Peyer's patch (tissue), 4 donors: ENCODE data around the gene TRIM43. TPM values are rescaled to one million over a fixed set of nuclear protein-coding genes. Genes with fewer than 3 reads are reported as not detected.
"Not testable (repeated sequence)": the region's sequence is repeated elsewhere in the genome, so short reads cannot be mapped to it uniquely, and the experiment has no call there.

Experiments
- DNase-seq, 3 donors: peaks; one replicate each; pipeline ENCODE4 v3.0.0-alpha.2; 2017 to 2019
- H3K27ac ChIP-seq, 4 donors: fragments of 200-600 bp; sonication (generic); one replicate each; pipeline ENCODE4 v1.5.1; 2016 to 2019
- H3K27me3 ChIP-seq, 2 donors: fragments of 200-600 bp; sonication (generic); one replicate each; pipeline ENCODE4 v1.5.1; 2019
- H3K36me3 ChIP-seq, 3 donors: fragments of 200-600 bp; sonication (generic); one replicate each; pipeline ENCODE4 v1.5.1; 2016 to 2019
- H3K4me1 ChIP-seq, 4 donors: fragments of 200-600 bp; sonication (generic); one replicate each; pipeline ENCODE4 v1.5.1; 2016 to 2019
- H3K4me3 ChIP-seq, 4 donors: fragments of 200-600 bp; sonication (generic); 1 replicate in 3 of 4; 2 replicates in 1 of 4; pipeline ENCODE4 v1.5.1; 2016 to 2019; ENCODE audit warnings: mild to moderate bottlenecking in 1 of 4
- H3K9me3 ChIP-seq, 4 donors: fragments of 200-600 bp; sonication (generic); one replicate each; pipeline ENCODE4 v1.5.1; 2016 to 2019; ENCODE audit warnings: mild to moderate bottlenecking in 1 of 4
- CTCF ChIP-seq, 6 experiments: fragments of 450-650 bp in 4 of 6; fragments of 200-600 bp in 2 of 6; sonication (generic) in 1 of 6; IDR thresholded peaks; one replicate each; pipeline ENCODE4 v1.5.1; 2017 to 2019; ENCODE audit warnings: antibody characterized with exemption in 6 of 6, mild to moderate bottlenecking in 3 of 6, moderate library complexity in 1 of 6
- POLR2A ChIP-seq, 2 donors: fragments of 450-650 bp; IDR thresholded peaks; one replicate each; pipeline ENCODE4 v1.5.1; 2017; ENCODE audit warnings: antibody characterized with exemption in 2 of 2, mild to moderate bottlenecking in 2 of 2, moderate library complexity in 2 of 2
- total RNA-seq, 4 donors: library from RNA; depleted of rRNA; stranded (reverse); fragments of >200 nt; gene quantifications; one replicate each; pipeline ENCODE4 v1.1.0, GENCODE V29; 2016

TRIM43 gene
- total RNA-seq, 4 donors from 2014 or later = not detected

- Histone ChIP-seq H3K27me3 (no peaks in the 10 kb centered on the region), H3K36me3 (no peaks in the 10 kb centered on the region), H3K4me1 (no peaks in the 10 kb centered on the region), H3K27ac (no peak overlapping the region), H3K9me3 (no peaks in the 10 kb centered on the region), H3K4me3 (no peak overlapping the region)
- DNase-seq = no peak
- TF ChIP-seq POLR2A (IDR thresholded peaks at IDR 0.05) (no peak), CTCF (IDR thresholded peaks at IDR 0.05) (no peak)
Observed at GRCh38 chr2:95575857-95576256, 15.9 kb upstream of the TRIM43 start.

- no peak overlapping the region for H3K4me3 ChIP-seq
- H3K27me3 ChIP-seq = no peaks in the 10 kb centered on the region
- H3K36me3 ChIP-seq = no peaks in the 10 kb centered on the region
- H3K27ac ChIP-seq = no peak overlapping the region
- no peak for DNase-seq
- no peaks in the 10 kb centered on the region for H3K9me3 ChIP-seq
- no peak for TF ChIP-seq POLR2A (IDR thresholded peaks at IDR 0.05)
- no peak for TF ChIP-seq CTCF (IDR thresholded peaks at IDR 0.05)
- no peaks in the 10 kb centered on the region for H3K4me1 ChIP-seq
Observed at GRCh38 chr2:95578539-95578938, 13.3 kb upstream of the TRIM43 start.

DNA sequence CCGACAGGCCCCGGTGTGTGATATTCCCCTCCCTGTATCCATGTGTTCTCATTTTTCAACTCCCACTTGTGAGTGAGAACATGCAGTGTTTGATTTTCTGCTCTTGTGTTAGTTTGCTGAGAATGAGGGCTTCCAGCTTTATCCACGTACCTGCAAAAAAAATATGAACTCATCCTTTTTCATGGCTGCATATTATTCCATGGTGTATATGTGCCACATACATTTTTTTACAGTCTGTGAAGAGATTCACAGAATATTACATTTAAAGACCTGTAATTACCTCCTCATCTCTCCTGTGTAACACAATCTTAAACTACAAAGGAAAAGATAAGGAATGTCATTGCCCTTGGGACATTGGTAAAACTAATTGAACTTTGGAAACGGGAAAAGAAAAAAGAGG, 8.3 kb upstream of the TRIM43 start:
- H3K4me1 ChIP-seq, H3K27ac ChIP-seq, H3K27me3 ChIP-seq, H3K36me3 ChIP-seq, DNase-seq, H3K9me3 ChIP-seq, H3K4me3 ChIP-seq: not testable (repeated sequence)

DNA sequence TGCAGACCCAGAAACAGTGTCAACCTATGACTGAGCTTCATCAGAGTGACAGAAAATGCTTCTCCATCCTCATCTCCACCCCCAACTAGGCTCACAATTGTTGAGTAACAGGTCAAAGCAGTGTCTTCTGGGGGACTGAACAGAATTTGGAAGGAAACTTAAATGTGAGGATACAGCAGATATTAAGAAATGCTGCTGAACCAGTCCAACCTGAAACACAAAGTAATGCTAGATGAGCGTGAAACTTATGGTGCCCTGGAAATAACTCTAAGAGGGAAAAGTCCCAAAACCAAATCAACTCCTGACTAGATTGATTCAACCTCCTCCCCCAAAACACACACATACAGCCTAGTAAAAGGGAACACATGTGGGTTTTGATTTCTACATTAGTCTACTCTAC, 7.5 kb upstream of the TRIM43 start:
- not testable (repeated sequence) for H3K4me1 ChIP-seq, H3K4me3 ChIP-seq, H3K27ac ChIP-seq, H3K9me3 ChIP-seq, H3K36me3 ChIP-seq, H3K27me3 ChIP-seq, DNase-seq

DNA sequence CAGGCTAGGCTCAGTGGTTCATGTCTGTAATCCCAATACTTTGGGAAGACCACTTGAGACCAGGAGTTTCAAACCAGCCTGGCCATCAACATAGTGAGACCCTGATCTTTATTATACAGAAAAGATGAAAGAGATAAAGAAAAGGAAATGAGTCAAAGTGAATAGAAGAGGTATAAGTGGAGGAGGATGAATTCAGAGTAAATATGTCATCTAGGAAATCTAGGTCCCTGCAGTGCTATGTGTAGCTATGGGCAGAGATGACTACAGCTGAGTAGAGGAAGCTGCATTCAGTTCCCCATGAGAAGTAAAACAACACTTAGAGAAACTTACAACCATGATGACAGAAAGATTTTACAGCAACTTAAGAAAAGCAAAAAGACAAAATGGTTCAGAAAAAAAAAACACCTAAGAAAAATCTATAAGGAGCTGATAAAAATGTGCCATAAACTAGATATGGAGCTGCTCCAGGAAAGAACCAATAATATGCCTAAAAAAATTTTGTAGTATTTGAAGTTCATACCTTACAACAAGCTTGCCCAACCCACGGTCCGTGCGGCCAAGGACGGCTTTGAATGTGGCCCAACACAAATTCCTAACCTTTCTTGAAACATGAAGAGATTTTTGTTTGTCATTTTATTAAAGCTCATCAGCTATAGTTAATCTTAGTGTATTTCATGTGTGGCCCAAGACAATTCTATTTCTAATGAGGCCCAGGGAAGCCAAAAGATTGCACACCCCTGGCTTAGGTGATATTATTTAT, 1.8 kb upstream of the TRIM43 start:
- not testable (repeated sequence) for H3K27me3 ChIP-seq, DNase-seq, H3K4me3 ChIP-seq, H3K27ac ChIP-seq, H3K4me1 ChIP-seq, H3K9me3 ChIP-seq, H3K36me3 ChIP-seq

DNA sequence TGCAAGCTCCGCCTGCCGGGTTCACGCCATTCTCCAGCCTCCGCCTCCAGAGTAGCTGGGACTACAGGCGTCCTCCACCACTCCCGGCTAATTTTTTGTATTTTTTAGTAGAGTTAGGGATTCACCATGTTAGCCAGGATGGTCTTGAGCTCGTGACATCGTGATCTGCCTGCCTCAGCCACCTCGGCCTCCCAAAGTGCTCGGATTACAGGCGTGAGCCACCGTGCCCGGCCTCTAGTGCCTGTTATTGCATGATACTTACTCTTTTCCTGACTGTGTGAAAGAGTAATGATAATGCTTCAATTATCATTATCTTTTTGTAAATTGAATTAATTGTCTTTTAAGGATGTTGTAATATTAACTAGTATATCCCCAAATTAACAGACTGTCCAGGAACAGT, 1.2 kb downstream of the TRIM43 start:
- not testable (repeated sequence) for H3K9me3 ChIP-seq, DNase-seq, H3K4me1 ChIP-seq, H3K27ac ChIP-seq, H3K27me3 ChIP-seq, H3K36me3 ChIP-seq, H3K4me3 ChIP-seq

GRCh38 chr2:95595012-95595411, 3.2 kb downstream of the TRIM43 start:
- DNase-seq, H3K27me3 ChIP-seq, H3K4me1 ChIP-seq, H3K36me3 ChIP-seq, H3K27ac ChIP-seq, H3K4me3 ChIP-seq, H3K9me3 ChIP-seq: not testable (repeated sequence)

DNA sequence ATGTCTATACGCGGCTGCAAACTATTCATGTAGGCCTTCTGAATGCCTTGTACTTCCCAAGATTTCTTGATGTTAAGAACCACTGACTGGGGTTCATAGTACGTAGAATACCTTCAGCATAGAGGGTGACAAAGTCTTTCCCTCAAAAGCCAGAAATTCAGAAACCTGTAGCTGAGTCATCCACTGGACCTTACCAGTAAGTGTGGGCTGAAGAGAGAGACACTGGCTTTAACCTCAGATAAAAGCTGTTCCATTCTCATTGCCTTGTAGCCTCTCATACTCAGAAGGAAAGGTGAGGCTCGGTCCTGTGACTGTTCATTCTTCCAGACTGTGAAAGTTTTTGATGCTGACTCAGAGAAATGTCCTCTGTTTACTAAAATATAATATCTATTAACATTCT, 9.5 kb downstream of the TRIM43 start:
- H3K27ac ChIP-seq, H3K4me3 ChIP-seq, H3K4me1 ChIP-seq, H3K9me3 ChIP-seq, H3K36me3 ChIP-seq, DNase-seq, H3K27me3 ChIP-seq: not testable (repeated sequence)

- H3K27me3 ChIP-seq, H3K4me3 ChIP-seq, H3K4me1 ChIP-seq, H3K36me3 ChIP-seq, H3K27ac ChIP-seq, DNase-seq, H3K9me3 ChIP-seq: not testable (repeated sequence)
Observed at GRCh38 chr2:95602146-95602545, 10.3 kb downstream of the TRIM43 start.

DNA sequence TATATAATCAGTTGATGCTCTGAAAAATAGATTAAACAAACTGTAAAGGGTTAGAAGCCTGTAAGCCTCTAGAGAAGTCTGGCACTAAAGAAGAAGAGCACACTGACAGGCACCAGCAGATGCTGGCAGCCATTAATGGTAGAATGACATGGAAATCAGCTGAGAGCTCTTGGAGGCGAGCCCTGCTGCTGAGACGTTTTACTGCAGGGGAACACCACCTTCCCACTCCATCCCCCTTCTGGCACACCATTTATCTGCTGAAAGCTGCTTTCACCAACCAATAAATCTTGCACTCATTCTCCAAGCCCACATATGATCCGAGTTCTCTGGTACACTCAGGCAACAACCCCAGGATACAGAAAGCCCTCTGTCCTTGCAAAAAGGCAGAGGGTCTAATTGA, 16.6 kb downstream of the TRIM43 start:
- H3K4me1 ChIP-seq, H3K9me3 ChIP-seq, DNase-seq, H3K27me3 ChIP-seq, H3K27ac ChIP-seq, H3K4me3 ChIP-seq, H3K36me3 ChIP-seq: not testable (repeated sequence)

DNA sequence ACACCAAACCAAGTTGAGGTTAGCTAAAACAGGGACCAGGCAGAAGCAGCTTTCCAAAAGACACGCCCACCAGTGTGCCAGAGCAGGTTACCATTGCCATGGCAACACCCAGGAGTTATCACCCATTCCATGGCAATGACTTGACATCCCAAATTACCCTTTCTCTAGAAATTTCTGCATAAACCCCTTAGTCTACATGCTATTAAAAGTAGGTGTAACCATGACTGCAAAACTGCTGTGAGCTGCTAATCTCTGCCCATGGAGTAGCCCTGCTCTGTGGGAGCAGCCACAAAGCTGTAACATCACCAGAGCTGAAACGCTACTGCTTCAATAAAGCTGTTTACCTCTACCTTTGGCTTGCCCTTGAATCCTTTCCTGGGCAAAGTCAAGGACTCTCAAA, 18.0 kb downstream of the TRIM43 start:
- H3K27ac ChIP-seq, H3K36me3 ChIP-seq, H3K9me3 ChIP-seq, DNase-seq, H3K4me3 ChIP-seq, H3K4me1 ChIP-seq, H3K27me3 ChIP-seq: not testable (repeated sequence)

GRCh38 chr2:95613048-95613447, 21.2 kb downstream of the TRIM43 start:
- H3K4me3 ChIP-seq = not testable (repeated sequence)

GRCh38 chr2:95622728-95623127, 30.9 kb downstream of the TRIM43 start:
- not testable (repeated sequence) for H3K9me3 ChIP-seq, H3K4me1 ChIP-seq, H3K27ac ChIP-seq, DNase-seq, H3K36me3 ChIP-seq, H3K27me3 ChIP-seq, H3K4me3 ChIP-seq

More at GRCh38 chr2:95613048-95613447, 21.2 kb downstream of the TRIM43 start:
- DNase-seq, H3K9me3 ChIP-seq, H3K36me3 ChIP-seq, H3K4me1 ChIP-seq, H3K27ac ChIP-seq, H3K27me3 ChIP-seq: not testable (repeated sequence)

- H3K9me3 ChIP-seq, DNase-seq, H3K27ac ChIP-seq, H3K4me3 ChIP-seq, H3K27me3 ChIP-seq, H3K4me1 ChIP-seq, H3K36me3 ChIP-seq: not testable (repeated sequence)
Observed at GRCh38 chr2:95630987-95631386, 39.2 kb downstream of the TRIM43 start.
